ENCODE data around the gene COL18A1. TPM values are rescaled to one million over a fixed set of nuclear protein-coding genes. Genes with fewer than 3 reads are reported as not detected.

The COL18A1 gene
- total and polyA plus RNA-seq, 2 donors (not counting 1 experiment from before 2014, with no cell fraction given): 15.6 to 24.7 TPM

GRCh38 chr21:45376459-45377324, 28.3 kb upstream of the COL18A1 start:
- Histone ChIP-seq H4K20me1 (ENCODE audit: control insufficient read depth, insufficient read depth, low read length, poor library complexity, severe bottlenecking) (no peaks in the 10 kb centered on the region), H3K4me1 (ENCODE audit: control insufficient read depth in 2 of 2, insufficient read depth in 2 of 2, low read length in 2 of 2) (no peaks in the 10 kb centered on the region), H3K27ac (ENCODE audit: low read length in 2 of 2) (no peak overlapping the region), H3K79me2 (ENCODE audit: control insufficient read depth, insufficient read depth, low read length) (no peaks in the 10 kb centered on the region), H3K9ac (ENCODE audit: low read length) (no peak overlapping the region), H3K9me3 (ENCODE audit: control extremely low read depth in 1 of 3, control insufficient read depth in 2 of 3, insufficient read depth in 1 of 3, low read length in 2 of 3) (peaks cover 0 to 7% (median 0%) of the 10 kb centered on the region in 3 donors), H3K4me3 (ENCODE audit: control extremely low read depth in 1 of 5, extremely low read depth in 1 of 5, insufficient read depth in 1 of 5, low read depth in 2 of 5, low read length in 4 of 5) (no peak overlapping the region), H3K4me2 (replicated peaks; ENCODE audit: low read depth, low read length, poor library complexity, severe bottlenecking) (no peak overlapping the region), H3K36me3 (replicated peaks in 1 of 2; ENCODE audit: control extremely low read depth in 1 of 2, control insufficient read depth in 1 of 2, extremely low read depth in 1 of 2, insufficient read depth in 2 of 2, low read length in 1 of 2) (no peaks in the 10 kb centered on the region), H2AFZ (ENCODE audit: insufficient read depth, low read depth, low read length, poor library complexity, severe bottlenecking) (no peak overlapping the region), H3K27me3 (replicated peaks in 1 of 4; ENCODE audit: control extremely low read depth in 1 of 4, control insufficient read depth in 3 of 4, insufficient read depth in 4 of 4, low read length in 3 of 4) (peaks cover 0 to 4% (median 0%) of the 10 kb centered on the region in 4 experiments)
- CTCF ChIA-PET: no interaction called here
- WGBS (ENCODE audit: insufficient coverage): 80% methylated on average over 5 of the region's 7 CpGs
- Mint-ChIP-seq H3K27me3 (peaks cover 38% of the 10 kb centered on the region), H3K4me3 (no peak overlapping the region), H3K27ac (no peak overlapping the region), H3K4me1 (no peaks in the 10 kb centered on the region), H3K9me3 (ENCODE audit: insufficient read depth) (no peaks in the 10 kb centered on the region)
- TF ChIP-seq CTCF (IDR thresholded peaks at IDR 0.05) (no peak), EZH2 (IDR thresholded peaks at IDR 0.05; ENCODE audit: borderline replicate concordance, insufficient read depth, low read depth, low read length, poor library complexity, severe bottlenecking) (no peak)
- ATAC-seq (ENCODE audit: low read depth) (no peak), DNase-seq (no peak)
- POLR2A ChIA-PET: no interaction called here
- intact Hi-C loops (cut with micrococcal nuclease): no loop called here

- Histone ChIP-seq H3K4me2 (replicated peaks; ENCODE audit: low read depth, low read length, poor library complexity, severe bottlenecking) (no peak overlapping the region), H3K4me1 (ENCODE audit: control insufficient read depth in 2 of 2, insufficient read depth in 2 of 2, low read length in 2 of 2) (no peaks in the 10 kb centered on the region), H3K9ac (ENCODE audit: low read length) (no peak overlapping the region), H2AFZ (ENCODE audit: insufficient read depth, low read depth, low read length, poor library complexity, severe bottlenecking) (no peak overlapping the region), H3K27me3 (replicated peaks in 1 of 4; ENCODE audit: control extremely low read depth in 1 of 4, control insufficient read depth in 3 of 4, insufficient read depth in 4 of 4, low read length in 3 of 4) (peaks cover 0 to 4% (median 0%) of the 10 kb centered on the region in 4 experiments), H4K20me1 (ENCODE audit: control insufficient read depth, insufficient read depth, low read length, poor library complexity, severe bottlenecking) (no peaks in the 10 kb centered on the region), H3K9me3 (ENCODE audit: control extremely low read depth in 1 of 3, control insufficient read depth in 2 of 3, insufficient read depth in 1 of 3, low read length in 2 of 3) (peaks cover 0 to 7% (median 0%) of the 10 kb centered on the region in 3 donors), H3K27ac (ENCODE audit: low read length in 2 of 2) (no peak overlapping the region), H3K79me2 (ENCODE audit: control insufficient read depth, insufficient read depth, low read length) (no peaks in the 10 kb centered on the region), H3K4me3 (ENCODE audit: control extremely low read depth in 1 of 5, extremely low read depth in 1 of 5, insufficient read depth in 1 of 5, low read depth in 2 of 5, low read length in 4 of 5) (no peak overlapping the region), H3K36me3 (replicated peaks in 1 of 2; ENCODE audit: control extremely low read depth in 1 of 2, control insufficient read depth in 1 of 2, extremely low read depth in 1 of 2, insufficient read depth in 2 of 2, low read length in 1 of 2) (no peaks in the 10 kb centered on the region)
- H3K27ac Mint-ChIP-seq: no peak overlapping the region
- H3K9me3 Mint-ChIP-seq (ENCODE audit: insufficient read depth): no peaks in the 10 kb centered on the region
- ChIA-PET CTCF (no interaction called here), POLR2A (no interaction called here)
- no peaks in the 10 kb centered on the region for H3K4me1 Mint-ChIP-seq
- 82% methylated on average over 2 of the region's 5 CpGs for WGBS (ENCODE audit: insufficient coverage)
- DNase-seq (no peak), ATAC-seq (ENCODE audit: low read depth) (no peak)
- H3K27me3 Mint-ChIP-seq: peaks cover 38% of the 10 kb centered on the region
- H3K4me3 Mint-ChIP-seq: no peak overlapping the region
- no peak for TF ChIP-seq CTCF (IDR thresholded peaks at IDR 0.05)
- no peak for TF ChIP-seq EZH2 (IDR thresholded peaks at IDR 0.05; ENCODE audit: borderline replicate concordance, insufficient read depth, low read depth, low read length, poor library complexity, severe bottlenecking)
- intact Hi-C loops (cut with micrococcal nuclease): no loop called here
Observed at GRCh38 chr21:45377325-45377709, 27.6 kb upstream of the COL18A1 start.
